ENCODE results near the gene ARFGAP1.

DNA sequence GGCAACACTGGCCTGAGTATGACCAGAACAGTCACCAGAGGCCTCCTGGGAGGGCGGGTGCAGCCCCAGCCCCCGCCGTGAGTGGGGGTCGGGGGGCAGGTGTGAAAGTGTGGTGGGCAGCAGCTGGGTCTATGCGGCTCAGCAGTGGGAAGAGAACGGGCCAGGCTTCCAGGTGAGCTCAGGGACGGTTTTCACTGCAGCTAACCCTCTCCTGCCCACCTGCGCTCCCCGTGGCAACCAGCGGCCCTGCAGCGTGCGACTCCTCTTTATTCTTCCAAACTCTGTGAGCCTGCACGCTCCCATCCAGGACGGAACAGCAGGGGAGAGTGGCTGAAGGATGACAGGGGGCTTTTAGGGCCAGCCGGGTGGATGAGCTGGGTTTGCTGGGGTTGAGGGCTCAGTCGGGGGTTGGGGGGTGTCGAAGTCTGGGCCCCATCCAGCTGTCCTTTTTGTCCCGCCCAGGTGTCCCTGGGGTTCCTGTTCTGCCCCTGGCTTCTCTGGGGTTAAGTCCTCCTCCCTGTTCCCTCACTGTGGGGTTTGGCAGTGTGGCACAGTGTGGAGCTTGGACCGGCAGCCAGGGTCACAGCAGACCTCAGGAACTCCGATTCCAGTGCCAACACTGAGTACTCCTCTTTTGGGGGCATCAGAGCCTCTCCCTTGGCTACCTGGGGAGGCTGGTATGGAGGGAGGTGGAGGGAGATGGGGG, 37.8 kb upstream of the ARFGAP1 start:
- TF ChIP-seq, protein P1, sequence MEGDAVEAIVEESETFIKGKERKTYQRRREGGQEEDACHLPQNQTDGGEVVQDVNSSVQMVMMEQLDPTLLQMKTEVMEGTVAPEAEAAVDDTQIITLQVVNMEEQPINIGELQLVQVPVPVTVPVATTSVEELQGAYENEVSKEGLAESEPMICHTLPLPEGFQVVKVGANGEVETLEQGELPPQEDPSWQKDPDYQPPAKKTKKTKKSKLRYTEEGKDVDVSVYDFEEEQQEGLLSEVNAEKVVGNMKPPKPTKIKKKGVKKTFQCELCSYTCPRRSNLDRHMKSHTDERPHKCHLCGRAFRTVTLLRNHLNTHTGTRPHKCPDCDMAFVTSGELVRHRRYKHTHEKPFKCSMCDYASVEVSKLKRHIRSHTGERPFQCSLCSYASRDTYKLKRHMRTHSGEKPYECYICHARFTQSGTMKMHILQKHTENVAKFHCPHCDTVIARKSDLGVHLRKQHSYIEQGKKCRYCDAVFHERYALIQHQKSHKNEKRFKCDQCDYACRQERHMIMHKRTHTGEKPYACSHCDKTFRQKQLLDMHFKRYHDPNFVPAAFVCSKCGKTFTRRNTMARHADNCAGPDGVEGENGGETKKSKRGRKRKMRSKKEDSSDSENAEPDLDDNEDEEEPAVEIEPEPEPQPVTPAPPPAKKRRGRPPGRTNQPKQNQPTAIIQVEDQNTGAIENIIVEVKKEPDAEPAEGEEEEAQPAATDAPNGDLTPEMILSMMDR (IDR thresholded peaks at IDR 0.05; ENCODE audit: borderline replicate concordance, extremely low read depth, low read length, poor library complexity, severe bottlenecking) = peak; percentile 50
- TF ChIP-seq EZH2 (IDR thresholded peaks at IDR 0.05; ENCODE audit: borderline replicate concordance, low read depth, low read length, severe bottlenecking) = no peak

Data from DND-41 (cell line).